ENCODE measurements around the gene UNC79. TPM values are rescaled to one million over a fixed set of nuclear protein-coding genes. Genes with fewer than 3 reads are reported as not detected.
A peak's percentile ranks its signal among the peaks of the same experiment; 100 is the strongest.

The UNC79 gene
- total RNA-seq, 1 donor from 2014 or later, result 2.6 TPM

GRCh38 chr14:93591506-93591905 lies 160.8 kb downstream of the UNC79 start:
- H3K36me3 Mint-ChIP-seq (ENCODE audit: insufficient read depth), result no peaks in the 10 kb centered on the region
- H3K4me3 Mint-ChIP-seq (ENCODE audit: low read depth), result no peak overlapping the region
- TF ChIP-seq CTCF (IDR thresholded peaks at IDR 0.05; ENCODE audit: unreplicated experiment), result no peak
- H3K4me1 Mint-ChIP-seq (ENCODE audit: low read depth), result no peaks in the 10 kb centered on the region
- no peak overlapping the region for H3K27ac Mint-ChIP-seq
- no peaks in the 10 kb centered on the region for H3K27me3 Mint-ChIP-seq
- H3K9me3 Mint-ChIP-seq (ENCODE audit: low read depth), result no peaks in the 10 kb centered on the region
- no peak for DNase-seq (ENCODE audit: low spot score, unreplicated experiment)

- Mint-ChIP-seq H3K27me3 (no peaks in the 10 kb centered on the region), H3K9me3 (ENCODE audit: low read depth) (no peaks in the 10 kb centered on the region), H3K4me3 (ENCODE audit: low read depth) (no peak overlapping the region), H3K27ac (no peak overlapping the region), H3K36me3 (ENCODE audit: insufficient read depth) (no peaks in the 10 kb centered on the region), H3K4me1 (ENCODE audit: low read depth) (no peaks in the 10 kb centered on the region)
- TF ChIP-seq CTCF (IDR thresholded peaks at IDR 0.05; ENCODE audit: unreplicated experiment), result no peak
- DNase-seq (ENCODE audit: low spot score, unreplicated experiment), result no peak
These were observed 162.0 kb downstream of the UNC79 start for GRCh38 chr14:93592786-93593185.

- no peak overlapping the region for H3K4me3 Mint-ChIP-seq (ENCODE audit: low read depth)
- peaks cover 6% of the 10 kb centered on the region for H3K9me3 Mint-ChIP-seq (ENCODE audit: low read depth)
- no peak overlapping the region for H3K27ac Mint-ChIP-seq
- peaks cover 2% of the 10 kb centered on the region for H3K27me3 Mint-ChIP-seq
- TF ChIP-seq CTCF (IDR thresholded peaks at IDR 0.05; ENCODE audit: unreplicated experiment), result no peak
- no peak for DNase-seq (ENCODE audit: low spot score, unreplicated experiment)
- H3K4me1 Mint-ChIP-seq (ENCODE audit: low read depth), result no peaks in the 10 kb centered on the region
- no peaks in the 10 kb centered on the region for H3K36me3 Mint-ChIP-seq (ENCODE audit: insufficient read depth)
These were observed 175.4 kb downstream of the UNC79 start for GRCh38 chr14:93606091-93606490.

- Mint-ChIP-seq H3K27me3 (no peaks in the 10 kb centered on the region), H3K9me3 (ENCODE audit: low read depth) (no peaks in the 10 kb centered on the region), H3K4me1 (ENCODE audit: low read depth) (no peaks in the 10 kb centered on the region), H3K36me3 (ENCODE audit: insufficient read depth) (no peaks in the 10 kb centered on the region), H3K4me3 (ENCODE audit: low read depth) (no peak overlapping the region), H3K27ac (no peak overlapping the region)
- TF ChIP-seq CTCF (IDR thresholded peaks at IDR 0.05; ENCODE audit: unreplicated experiment), result peak; percentile 63
- DNase-seq (ENCODE audit: low spot score, unreplicated experiment), result peak; percentile 11
These were observed 188.5 kb downstream of the UNC79 start for GRCh38 chr14:93619176-93619793.

- H3K4me3 Mint-ChIP-seq (ENCODE audit: low read depth), result no peak overlapping the region
- no peak overlapping the region for H3K27ac Mint-ChIP-seq
- H3K36me3 Mint-ChIP-seq (ENCODE audit: insufficient read depth), result no peaks in the 10 kb centered on the region
- DNase-seq (ENCODE audit: low spot score, unreplicated experiment), result no peak
- peaks cover 5% of the 10 kb centered on the region for H3K27me3 Mint-ChIP-seq
- H3K4me1 Mint-ChIP-seq (ENCODE audit: low read depth), result no peaks in the 10 kb centered on the region
- no peak for TF ChIP-seq CTCF (IDR thresholded peaks at IDR 0.05; ENCODE audit: unreplicated experiment)
- no peaks in the 10 kb centered on the region for H3K9me3 Mint-ChIP-seq (ENCODE audit: low read depth)
These were observed 197.3 kb downstream of the UNC79 start for GRCh38 chr14:93628048-93628447.

Measured in progenitor cell of endocrine pancreas (in vitro differentiated cells).